ENCODE results near the gene PACSIN3.

PACSIN3 gene

GRCh38 chr11:47175746-47176327, 10.4 kb downstream of the PACSIN3 start:
- ATAC-seq (ENCODE audit: insufficient read depth, low read depth) (no peak), DNase-seq (no peak)
- peak overlapping the region; percentile 93 for H3K9ac ChIP-seq (ENCODE audit: low read depth, low read length)
- H3K36me3 ChIP-seq (ENCODE audit: insufficient read depth, low read length), result peaks cover 45% of the 10 kb centered on the region
- H4K20me1 ChIP-seq (ENCODE audit: insufficient read depth, low read length), result peaks cover 35% of the 10 kb centered on the region
- no peaks in the 10 kb centered on the region for H3K27me3 ChIP-seq (ENCODE audit: insufficient read depth, low read length, poor library complexity)
- H3K4me1 ChIP-seq (ENCODE audit: insufficient read depth, low read length), result peaks cover 52% of the 10 kb centered on the region
- H3K4me3 ChIP-seq (ENCODE audit: low read depth in 1 of 2, low read length in 2 of 2), result peak overlapping the region; percentile 91 to 92
- H3K4me2 ChIP-seq (ENCODE audit: insufficient read depth, low read length), result peak overlapping the region; percentile 99
- peak overlapping the region; percentile 90 for H3K27ac ChIP-seq (ENCODE audit: low read length)
- TF ChIP-seq, protein P1, sequence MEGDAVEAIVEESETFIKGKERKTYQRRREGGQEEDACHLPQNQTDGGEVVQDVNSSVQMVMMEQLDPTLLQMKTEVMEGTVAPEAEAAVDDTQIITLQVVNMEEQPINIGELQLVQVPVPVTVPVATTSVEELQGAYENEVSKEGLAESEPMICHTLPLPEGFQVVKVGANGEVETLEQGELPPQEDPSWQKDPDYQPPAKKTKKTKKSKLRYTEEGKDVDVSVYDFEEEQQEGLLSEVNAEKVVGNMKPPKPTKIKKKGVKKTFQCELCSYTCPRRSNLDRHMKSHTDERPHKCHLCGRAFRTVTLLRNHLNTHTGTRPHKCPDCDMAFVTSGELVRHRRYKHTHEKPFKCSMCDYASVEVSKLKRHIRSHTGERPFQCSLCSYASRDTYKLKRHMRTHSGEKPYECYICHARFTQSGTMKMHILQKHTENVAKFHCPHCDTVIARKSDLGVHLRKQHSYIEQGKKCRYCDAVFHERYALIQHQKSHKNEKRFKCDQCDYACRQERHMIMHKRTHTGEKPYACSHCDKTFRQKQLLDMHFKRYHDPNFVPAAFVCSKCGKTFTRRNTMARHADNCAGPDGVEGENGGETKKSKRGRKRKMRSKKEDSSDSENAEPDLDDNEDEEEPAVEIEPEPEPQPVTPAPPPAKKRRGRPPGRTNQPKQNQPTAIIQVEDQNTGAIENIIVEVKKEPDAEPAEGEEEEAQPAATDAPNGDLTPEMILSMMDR (IDR thresholded peaks at IDR 0.05; ENCODE audit: borderline replicate concordance, extremely low read depth, low read length, poor library complexity, severe bottlenecking), result no peak
- no peak for TF ChIP-seq EZH2 (IDR thresholded peaks at IDR 0.05; ENCODE audit: borderline replicate concordance, low read depth, low read length, severe bottlenecking)
- no peaks in the 10 kb centered on the region for H3K9me3 ChIP-seq (ENCODE audit: insufficient read depth, low read length, severe bottlenecking)
- peak overlapping the region; percentile 98 for H2AFZ ChIP-seq (ENCODE audit: low read depth, low read length)
- peaks cover 57% of the 10 kb centered on the region for H3K79me2 ChIP-seq (ENCODE audit: insufficient read depth, low read length)

DNA sequence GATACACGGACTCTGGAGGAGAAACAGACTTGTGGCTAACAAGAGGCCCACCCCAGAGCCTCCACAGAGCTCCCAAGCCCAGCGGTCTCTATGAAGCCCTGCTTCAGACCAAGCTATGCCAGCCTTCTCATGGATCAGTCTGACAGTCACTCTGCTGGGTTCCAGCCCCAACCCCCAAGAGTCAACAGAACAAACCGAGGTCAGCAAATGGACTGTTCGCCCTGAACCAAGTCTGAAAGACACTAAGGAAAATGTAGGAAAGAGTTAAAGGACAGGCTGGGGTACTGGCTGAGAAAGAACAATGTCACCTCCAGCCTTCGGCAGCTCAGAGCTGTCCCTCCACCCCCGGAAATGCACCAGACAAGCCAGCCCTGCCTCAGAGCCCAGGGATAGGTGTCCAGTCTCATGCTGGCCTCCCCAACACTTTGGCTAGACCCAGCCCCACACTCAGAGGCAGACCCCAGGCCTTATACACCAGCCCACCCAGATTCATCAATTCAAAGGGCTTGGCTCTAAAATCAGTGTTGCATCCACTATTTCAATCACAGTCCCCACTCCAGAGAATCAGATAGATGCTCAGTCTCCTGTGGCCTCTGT, 13.4 kb downstream of the PACSIN3 start:
- Histone ChIP-seq H3K9ac (ENCODE audit: low read depth, low read length) (no peak overlapping the region), H3K27me3 (ENCODE audit: insufficient read depth, low read length, poor library complexity) (no peaks in the 10 kb centered on the region), H3K27ac (ENCODE audit: low read length) (no peak overlapping the region), H3K9me3 (ENCODE audit: insufficient read depth, low read length, severe bottlenecking) (no peaks in the 10 kb centered on the region), H3K4me2 (ENCODE audit: insufficient read depth, low read length) (0 out of 2 replicates have a peak overlapping the region, but pooled peaks have one; percentile 12), H2AFZ (ENCODE audit: low read depth, low read length) (no peak overlapping the region), H3K4me1 (ENCODE audit: insufficient read depth, low read length) (peaks cover 45% of the 10 kb centered on the region), H3K36me3 (ENCODE audit: insufficient read depth, low read length) (peaks cover 70% of the 10 kb centered on the region), H4K20me1 (ENCODE audit: insufficient read depth, low read length) (peaks cover 45% of the 10 kb centered on the region), H3K79me2 (ENCODE audit: insufficient read depth, low read length) (peaks cover 79% of the 10 kb centered on the region), H3K4me3 (ENCODE audit: low read depth in 1 of 2, low read length in 2 of 2) (no peak overlapping the region)
- DNase-seq (no peak), ATAC-seq (ENCODE audit: insufficient read depth, low read depth) (no peak)
- TF ChIP-seq EZH2 (IDR thresholded peaks at IDR 0.05; ENCODE audit: borderline replicate concordance, low read depth, low read length, severe bottlenecking), result no peak
- TF ChIP-seq, protein P1 (IDR thresholded peaks at IDR 0.05; ENCODE audit: borderline replicate concordance, extremely low read depth, low read length, poor library complexity, severe bottlenecking), result no peak

DNA sequence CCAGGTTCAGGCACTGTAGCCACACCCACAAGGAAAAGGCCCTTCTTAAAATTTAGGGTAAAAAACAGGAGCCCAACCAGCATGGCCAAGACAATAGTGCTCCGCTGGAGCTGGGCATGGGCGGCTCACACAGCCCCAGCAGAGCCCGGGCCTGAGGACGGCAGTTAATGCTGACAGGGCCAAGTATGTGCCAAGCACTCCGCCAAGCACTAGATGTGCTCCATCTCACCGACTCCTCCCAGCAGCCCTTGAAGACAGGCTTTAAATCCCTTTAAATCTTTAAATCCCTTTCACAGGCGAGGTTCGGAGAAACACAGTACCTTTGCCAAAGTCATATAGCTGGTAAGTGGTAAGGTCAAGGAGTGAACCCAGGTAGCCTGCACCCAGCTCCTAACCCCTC, 14.4 kb downstream of the PACSIN3 start:
- Histone ChIP-seq H3K27ac (ENCODE audit: low read length) (no peak overlapping the region), H3K9me3 (ENCODE audit: insufficient read depth, low read length, severe bottlenecking) (no peaks in the 10 kb centered on the region), H2AFZ (ENCODE audit: low read depth, low read length) (no peak overlapping the region), H3K27me3 (ENCODE audit: insufficient read depth, low read length, poor library complexity) (no peaks in the 10 kb centered on the region), H3K4me1 (ENCODE audit: insufficient read depth, low read length) (peaks cover 36% of the 10 kb centered on the region), H3K36me3 (ENCODE audit: insufficient read depth, low read length) (peaks cover 80% of the 10 kb centered on the region), H3K9ac (ENCODE audit: low read depth, low read length) (no peak overlapping the region), H3K4me3 (ENCODE audit: low read depth in 1 of 2, low read length in 2 of 2) (no peak overlapping the region), H3K79me2 (ENCODE audit: insufficient read depth, low read length) (peaks cover 80% of the 10 kb centered on the region), H3K4me2 (ENCODE audit: insufficient read depth, low read length) (no peak overlapping the region), H4K20me1 (ENCODE audit: insufficient read depth, low read length) (peaks cover 49% of the 10 kb centered on the region)
- no peak for TF ChIP-seq EZH2 (IDR thresholded peaks at IDR 0.05; ENCODE audit: borderline replicate concordance, low read depth, low read length, severe bottlenecking)
- TF ChIP-seq, protein P1 (IDR thresholded peaks at IDR 0.05; ENCODE audit: borderline replicate concordance, extremely low read depth, low read length, poor library complexity, severe bottlenecking), result no peak
- ATAC-seq (ENCODE audit: insufficient read depth, low read depth) (no peak), DNase-seq (no peak)

Data from DND-41 (cell line).